ENCODE results near the gene PTPRN2. TPM values are rescaled to one million over a fixed set of nuclear protein-coding genes. Genes with fewer than 3 reads are reported as not detected.

Gene PTPRN2
- total RNA-seq, 1 experiment from 2014 or later: 2.1 TPM

DNA sequence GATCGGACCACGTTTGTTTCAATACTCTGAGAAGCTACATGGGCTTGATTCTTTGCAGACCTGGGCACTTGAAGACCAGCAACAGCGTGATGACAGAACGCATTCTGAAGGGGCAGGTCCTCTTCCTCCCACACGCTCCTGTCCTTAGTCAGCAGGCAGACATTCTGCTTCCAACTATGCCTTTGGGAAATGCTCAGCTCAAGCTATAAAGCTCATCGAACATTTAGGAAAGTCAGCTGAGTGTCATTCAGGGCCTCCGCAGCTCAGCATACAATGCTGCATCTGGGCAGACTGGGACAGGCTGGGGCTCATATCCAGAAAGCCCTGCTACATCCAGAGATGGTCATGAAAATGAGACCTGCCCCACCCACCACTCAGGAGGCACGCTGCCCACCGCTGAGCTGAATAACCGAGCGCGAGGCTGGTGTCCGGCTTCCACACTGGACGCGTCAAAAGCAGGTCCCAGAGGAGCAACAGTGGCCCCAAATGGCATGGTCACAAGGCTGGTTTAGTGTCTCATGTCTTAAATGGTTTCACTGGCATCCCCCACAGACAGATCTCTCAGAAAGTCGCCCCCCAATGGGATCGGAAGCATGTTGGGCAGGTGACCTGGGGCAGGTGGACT is 976.8 kb downstream of the PTPRN2 start:
- intact Hi-C loops (cut with micrococcal nuclease): no loop called here
- Histone ChIP-seq H4K20me1 (ENCODE audit: insufficient read depth) (no peaks in the 10 kb centered on the region), H3K9me3 (ENCODE audit: control insufficient read depth in 1 of 2, insufficient read depth in 1 of 2, low read depth in 1 of 2, low read length in 2 of 2) (no peaks in the 10 kb centered on the region), H3K4me3 (replicated peaks in 1 of 2; ENCODE audit: low read depth in 1 of 2, low read length in 2 of 2) (no peak overlapping the region), H3K27me3 (ENCODE audit: insufficient read depth, low read length) (no peaks in the 10 kb centered on the region), H2AFZ (ENCODE audit: low read depth, low read length, poor library complexity, severe bottlenecking) (no peak overlapping the region), H3K9me2 (ENCODE audit: insufficient read depth) (no peaks in the 10 kb centered on the region), H3K9ac (ENCODE audit: low read length) (no peak overlapping the region), H3K36me3 (ENCODE audit: control insufficient read depth in 1 of 2, insufficient read depth in 2 of 2, low read length in 2 of 2) (no peaks in the 10 kb centered on the region; a peak in 1 of 4 replicates), H3K27ac (ENCODE audit: low read depth, low read length) (no peak overlapping the region), H3K4me1 (ENCODE audit: control insufficient read depth in 1 of 2, insufficient read depth in 2 of 2, low read length in 2 of 2) (no peaks in the 10 kb centered on the region), H3K79me2 (ENCODE audit: insufficient read depth, low read length) (no peaks in the 10 kb centered on the region), H3K4me2 (ENCODE audit: low read length) (no peak overlapping the region)
- TF ChIP-seq, protein P1, sequence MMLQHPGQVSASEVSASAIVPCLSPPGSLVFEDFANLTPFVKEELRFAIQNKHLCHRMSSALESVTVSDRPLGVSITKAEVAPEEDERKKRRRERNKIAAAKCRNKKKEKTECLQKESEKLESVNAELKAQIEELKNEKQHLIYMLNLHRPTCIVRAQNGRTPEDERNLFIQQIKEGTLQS (IDR thresholded peaks at IDR 0.05): no peak
- TF ChIP-seq RAD21 (IDR thresholded peaks at IDR 0.05; ENCODE audit: low read depth) (no peak), SRF (IDR thresholded peaks at IDR 0.05; ENCODE audit: low read depth) (no peak), ELF1 (IDR thresholded peaks at IDR 0.05; ENCODE audit: borderline replicate concordance, low read depth) (no peak), EZH2phosphoT487 (IDR thresholded peaks at IDR 0.05; ENCODE audit: borderline replicate concordance) (no peak), POLR2A (IDR thresholded peaks at IDR 0.05; ENCODE audit: borderline replicate concordance, extremely low read depth, insufficient read depth, insufficient read length) (no peak), CBX3 (IDR thresholded peaks at IDR 0.05; ENCODE audit: low read depth) (no peak), ZFX (IDR thresholded peaks at IDR 0.05) (no peak), EGR1 (IDR thresholded peaks at IDR 0.05; ENCODE audit: low read depth) (no peak), FOSL1 (IDR thresholded peaks at IDR 0.05; ENCODE audit: low read depth) (no peak), SIN3A (IDR thresholded peaks at IDR 0.05; ENCODE audit: low read depth) (no peak)
- TF ChIP-seq, protein P2, sequence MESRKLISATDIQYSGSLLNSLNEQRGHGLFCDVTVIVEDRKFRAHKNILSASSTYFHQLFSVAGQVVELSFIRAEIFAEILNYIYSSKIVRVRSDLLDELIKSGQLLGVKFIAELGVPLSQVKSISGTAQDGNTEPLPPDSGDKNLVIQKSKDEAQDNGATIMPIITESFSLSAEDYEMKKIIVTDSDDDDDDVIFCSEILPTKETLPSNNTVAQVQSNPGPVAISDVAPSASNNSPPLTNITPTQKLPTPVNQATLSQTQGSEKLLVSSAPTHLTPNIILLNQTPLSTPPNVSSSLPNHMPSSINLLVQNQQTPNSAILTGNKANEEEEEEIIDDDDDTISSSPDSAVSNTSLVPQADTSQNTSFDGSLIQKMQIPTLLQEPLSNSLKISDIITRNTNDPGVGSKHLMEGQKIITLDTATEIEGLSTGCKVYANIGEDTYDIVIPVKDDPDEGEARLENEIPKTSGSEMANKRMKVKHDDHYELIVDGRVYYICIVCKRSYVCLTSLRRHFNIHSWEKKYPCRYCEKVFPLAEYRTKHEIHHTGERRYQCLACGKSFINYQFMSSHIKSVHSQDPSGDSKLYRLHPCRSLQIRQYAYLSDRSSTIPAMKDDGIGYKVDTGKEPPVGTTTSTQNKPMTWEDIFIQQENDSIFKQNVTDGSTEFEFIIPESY (IDR thresholded peaks at IDR 0.05; ENCODE audit: extremely low read depth, insufficient replicate concordance, low read length): no peak
- TF ChIP-seq, protein P3, sequence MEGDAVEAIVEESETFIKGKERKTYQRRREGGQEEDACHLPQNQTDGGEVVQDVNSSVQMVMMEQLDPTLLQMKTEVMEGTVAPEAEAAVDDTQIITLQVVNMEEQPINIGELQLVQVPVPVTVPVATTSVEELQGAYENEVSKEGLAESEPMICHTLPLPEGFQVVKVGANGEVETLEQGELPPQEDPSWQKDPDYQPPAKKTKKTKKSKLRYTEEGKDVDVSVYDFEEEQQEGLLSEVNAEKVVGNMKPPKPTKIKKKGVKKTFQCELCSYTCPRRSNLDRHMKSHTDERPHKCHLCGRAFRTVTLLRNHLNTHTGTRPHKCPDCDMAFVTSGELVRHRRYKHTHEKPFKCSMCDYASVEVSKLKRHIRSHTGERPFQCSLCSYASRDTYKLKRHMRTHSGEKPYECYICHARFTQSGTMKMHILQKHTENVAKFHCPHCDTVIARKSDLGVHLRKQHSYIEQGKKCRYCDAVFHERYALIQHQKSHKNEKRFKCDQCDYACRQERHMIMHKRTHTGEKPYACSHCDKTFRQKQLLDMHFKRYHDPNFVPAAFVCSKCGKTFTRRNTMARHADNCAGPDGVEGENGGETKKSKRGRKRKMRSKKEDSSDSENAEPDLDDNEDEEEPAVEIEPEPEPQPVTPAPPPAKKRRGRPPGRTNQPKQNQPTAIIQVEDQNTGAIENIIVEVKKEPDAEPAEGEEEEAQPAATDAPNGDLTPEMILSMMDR (IDR thresholded peaks at IDR 0.05 in 2 of 3, conservative IDR thresholded peaks at IDR 0.05 in 1 of 3; ENCODE audit: borderline replicate concordance in 1 of 3, insufficient read depth in 1 of 3, low read depth in 2 of 3, low read length in 2 of 3): no peak
- TF ChIP-seq, protein P4, sequence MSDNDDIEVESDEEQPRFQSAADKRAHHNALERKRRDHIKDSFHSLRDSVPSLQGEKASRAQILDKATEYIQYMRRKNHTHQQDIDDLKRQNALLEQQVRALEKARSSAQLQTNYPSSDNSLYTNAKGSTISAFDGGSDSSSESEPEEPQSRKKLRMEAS (IDR thresholded peaks at IDR 0.05): no peak
- TF ChIP-seq, protein P5, sequence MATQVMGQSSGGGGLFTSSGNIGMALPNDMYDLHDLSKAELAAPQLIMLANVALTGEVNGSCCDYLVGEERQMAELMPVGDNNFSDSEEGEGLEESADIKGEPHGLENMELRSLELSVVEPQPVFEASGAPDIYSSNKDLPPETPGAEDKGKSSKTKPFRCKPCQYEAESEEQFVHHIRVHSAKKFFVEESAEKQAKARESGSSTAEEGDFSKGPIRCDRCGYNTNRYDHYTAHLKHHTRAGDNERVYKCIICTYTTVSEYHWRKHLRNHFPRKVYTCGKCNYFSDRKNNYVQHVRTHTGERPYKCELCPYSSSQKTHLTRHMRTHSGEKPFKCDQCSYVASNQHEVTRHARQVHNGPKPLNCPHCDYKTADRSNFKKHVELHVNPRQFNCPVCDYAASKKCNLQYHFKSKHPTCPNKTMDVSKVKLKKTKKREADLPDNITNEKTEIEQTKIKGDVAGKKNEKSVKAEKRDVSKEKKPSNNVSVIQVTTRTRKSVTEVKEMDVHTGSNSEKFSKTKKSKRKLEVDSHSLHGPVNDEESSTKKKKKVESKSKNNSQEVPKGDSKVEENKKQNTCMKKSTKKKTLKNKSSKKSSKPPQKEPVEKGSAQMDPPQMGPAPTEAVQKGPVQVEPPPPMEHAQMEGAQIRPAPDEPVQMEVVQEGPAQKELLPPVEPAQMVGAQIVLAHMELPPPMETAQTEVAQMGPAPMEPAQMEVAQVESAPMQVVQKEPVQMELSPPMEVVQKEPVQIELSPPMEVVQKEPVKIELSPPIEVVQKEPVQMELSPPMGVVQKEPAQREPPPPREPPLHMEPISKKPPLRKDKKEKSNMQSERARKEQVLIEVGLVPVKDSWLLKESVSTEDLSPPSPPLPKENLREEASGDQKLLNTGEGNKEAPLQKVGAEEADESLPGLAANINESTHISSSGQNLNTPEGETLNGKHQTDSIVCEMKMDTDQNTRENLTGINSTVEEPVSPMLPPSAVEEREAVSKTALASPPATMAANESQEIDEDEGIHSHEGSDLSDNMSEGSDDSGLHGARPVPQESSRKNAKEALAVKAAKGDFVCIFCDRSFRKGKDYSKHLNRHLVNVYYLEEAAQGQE (IDR thresholded peaks at IDR 0.05; ENCODE audit: low read depth): no peak
- no TSS peak for BruUV-seq (replicated peaks)
- CTCF ChIA-PET: no interaction called here
- POLR2A ChIA-PET: no interaction called here
- ATAC-seq (no peak), DNase-seq (ENCODE audit: low read depth, low spot score) (no peak)
- RAD21 ChIA-PET (ENCODE audit: low non-redundant PET in 1 of 2, low total read pairs in 2 of 2, uncharacterized antibody in 2 of 2, unreplicated experiment in 2 of 2): no interaction called here
